HG02885 (cell line): Measurements from ENCODE around the gene KCNK16.

Experiments
- ATAC-seq: cut with Tn5 transposase; IDR thresholded peaks from one replicate; pipeline ENCODE4 v1.9.1; 2021; ENCODE audit warnings: mild to moderate bottlenecking; ENCODE audit not compliant: unreplicated experiment, poor library complexity

Gene KCNK16

DNA sequence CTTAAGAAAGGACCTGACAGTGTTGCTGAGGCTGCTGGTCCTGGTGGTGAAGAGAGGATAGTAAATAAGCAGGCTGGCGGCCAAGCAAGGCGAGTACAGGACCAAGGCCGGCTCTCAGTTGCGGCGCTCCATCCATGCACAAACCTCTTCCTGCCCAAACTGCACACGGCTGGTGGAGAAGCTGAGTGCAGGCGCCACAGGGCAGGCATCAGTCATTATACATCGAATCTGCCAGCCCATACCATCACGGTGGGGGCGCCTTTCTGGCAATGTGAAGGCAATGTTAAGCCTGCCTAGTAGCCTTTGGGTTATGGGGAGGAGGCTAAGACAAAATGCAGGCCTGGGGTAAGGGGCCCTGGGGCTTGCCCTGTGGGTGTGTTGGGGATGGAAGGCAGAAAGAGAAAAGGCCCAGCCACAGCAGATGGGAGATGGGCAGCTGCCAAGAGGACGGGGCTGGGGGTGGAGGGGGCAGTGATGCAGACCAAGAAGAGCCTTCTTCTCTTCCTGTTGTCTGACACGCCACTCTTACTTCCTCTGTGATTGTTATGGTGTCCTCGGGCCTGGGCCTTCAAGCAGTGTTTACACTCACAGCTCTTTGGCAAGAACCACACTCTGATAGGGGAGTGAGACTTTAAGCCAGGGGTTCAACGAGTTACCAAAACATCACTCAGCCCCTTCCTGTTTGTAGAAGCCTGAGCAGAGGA is 20.3 kb upstream of the KCNK16 start:
- ATAC-seq: peak; percentile 62

GRCh38 chr6:39341937-39342336 is 19.4 kb upstream of the KCNK16 start:
- ATAC-seq: no peak

DNA sequence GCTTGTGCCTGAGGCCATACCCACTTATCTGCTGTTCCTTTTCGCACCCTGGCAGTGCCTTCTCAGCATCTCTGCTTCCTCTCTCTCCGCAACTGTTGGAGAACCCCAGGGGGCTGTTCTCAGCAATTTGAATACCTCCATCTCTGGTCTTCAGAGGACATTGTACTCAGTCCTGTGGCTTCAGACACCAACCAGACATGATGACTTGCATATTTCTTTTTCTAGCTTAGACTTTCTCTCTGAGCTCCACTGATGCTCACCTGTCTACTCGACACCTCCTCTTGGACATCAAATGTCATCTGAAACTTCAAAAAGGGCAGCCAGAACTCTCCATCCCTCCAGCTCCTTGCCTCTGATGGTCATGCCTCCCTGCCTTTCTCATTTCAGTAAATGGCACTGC is 18.9 kb upstream of the KCNK16 start:
- ATAC-seq: no peak

DNA sequence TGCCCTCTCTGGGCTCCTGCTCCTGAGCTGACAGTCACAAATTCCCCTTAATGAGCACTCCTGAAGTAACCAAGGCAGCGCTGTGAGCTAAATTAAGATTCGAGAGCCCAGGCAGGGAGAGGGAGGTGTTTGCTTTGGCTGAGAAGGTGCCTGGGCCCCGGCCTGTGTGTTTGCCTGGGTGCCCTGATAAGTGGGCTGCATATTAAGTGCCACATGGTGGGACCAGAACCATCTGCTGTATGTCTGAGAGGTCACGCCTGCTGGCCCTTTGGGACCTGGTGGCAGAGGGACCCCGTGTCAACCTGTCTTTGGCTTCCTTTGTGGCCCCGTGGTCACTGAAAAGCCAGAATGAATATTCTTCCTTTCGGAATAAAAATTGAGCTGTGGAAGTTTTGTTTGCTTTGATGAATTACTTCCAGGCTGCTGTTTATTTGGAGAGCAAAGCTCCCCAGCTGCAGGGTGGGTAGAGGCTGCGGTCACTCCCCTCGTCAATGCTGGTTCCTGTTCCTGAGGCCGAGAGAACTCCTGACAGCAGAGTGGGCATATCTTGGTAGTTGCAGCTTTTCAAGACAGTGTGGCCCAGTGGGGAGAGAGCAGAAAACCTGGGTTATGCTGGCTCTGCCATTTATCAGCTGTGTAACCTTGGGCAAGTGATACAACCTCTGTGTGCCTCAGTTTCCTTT is 17.5 kb upstream of the KCNK16 start:
- no peak for ATAC-seq

DNA sequence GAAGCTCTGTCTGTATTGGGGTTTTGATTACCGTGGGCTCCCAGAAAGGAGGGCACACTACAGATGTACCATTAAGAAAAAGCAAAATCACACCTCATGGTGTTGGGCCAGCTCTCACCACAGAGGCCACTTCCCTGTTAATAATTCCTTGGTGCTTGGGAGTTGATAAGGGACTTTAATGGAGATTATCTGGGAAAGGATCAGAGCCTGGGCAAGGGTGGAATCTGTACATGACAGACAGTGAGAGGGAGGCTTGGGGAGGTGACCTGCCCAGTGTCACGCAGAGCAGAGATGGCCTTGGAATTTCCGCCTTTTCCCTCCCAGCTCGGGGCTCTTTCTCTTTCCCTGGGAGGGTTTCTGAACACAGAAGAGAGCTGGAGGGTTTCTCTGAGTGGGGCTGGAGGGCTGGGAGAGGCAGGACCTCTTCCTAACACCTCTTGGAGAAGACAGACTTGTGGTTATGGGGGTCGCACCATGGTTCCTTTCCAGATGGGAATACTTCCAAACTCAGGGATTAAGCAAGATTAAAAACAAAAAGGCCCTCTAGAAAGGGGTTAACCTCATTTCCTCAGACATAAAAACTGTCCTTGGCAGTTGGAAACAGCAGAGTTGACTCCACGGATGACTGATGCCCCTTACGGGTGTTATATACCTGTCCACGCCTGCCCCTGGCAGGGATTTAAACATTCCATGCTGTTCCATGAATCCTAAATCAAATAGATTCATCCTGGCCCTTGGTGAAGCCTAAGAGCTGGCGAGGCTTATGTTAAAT is 16.8 kb upstream of the KCNK16 start:
- no peak for ATAC-seq

- no peak for ATAC-seq
Measured at GRCh38 chr6:39338397-39338796, 15.9 kb upstream of the KCNK16 start.

GRCh38 chr6:39335780-39336545 is 13.5 kb upstream of the KCNK16 start:
- ATAC-seq: peak; percentile 50

- ATAC-seq: no peak
Measured at GRCh38 chr6:39333644-39334438, 11.3 kb upstream of the KCNK16 start.

DNA sequence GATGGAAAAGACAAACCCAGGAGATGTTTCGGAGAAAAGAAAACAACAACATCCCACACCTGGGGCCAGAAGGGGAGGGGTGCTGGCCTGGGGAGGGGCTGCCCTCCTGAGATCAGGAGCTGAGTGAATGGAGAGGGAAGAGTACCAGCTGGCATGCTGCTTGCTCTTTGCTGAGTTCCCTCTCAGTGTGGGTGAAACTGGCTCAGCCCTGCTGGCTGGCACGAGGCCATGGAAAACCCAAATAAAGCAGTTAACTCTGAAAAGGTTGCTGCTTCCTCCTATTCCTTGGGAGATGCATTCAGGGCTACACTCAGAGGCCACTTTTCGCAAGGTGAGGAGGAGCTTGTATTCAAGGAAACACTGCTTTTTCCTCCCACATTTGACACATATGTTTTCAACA is 8.0 kb upstream of the KCNK16 start:
- ATAC-seq: no peak

DNA sequence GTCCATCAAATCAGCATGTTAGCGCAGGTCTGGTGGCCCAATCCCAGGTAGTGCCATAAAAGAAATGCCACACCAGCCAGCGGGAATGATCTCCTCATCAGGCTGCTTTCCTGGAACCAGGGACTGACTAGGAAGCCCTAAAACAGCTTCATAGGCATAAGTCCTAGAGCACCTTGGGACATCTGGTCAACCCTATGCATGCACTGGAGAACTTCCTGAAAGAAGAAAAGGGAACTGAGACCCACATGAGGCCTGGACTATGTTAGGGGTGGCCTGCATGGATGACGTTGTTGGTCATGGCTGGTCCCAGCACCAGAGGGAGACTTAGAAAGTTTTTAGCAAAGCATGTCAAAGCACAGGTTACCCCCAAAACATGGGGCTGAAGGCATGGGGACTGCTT is 7.6 kb upstream of the KCNK16 start:
- ATAC-seq: peak; percentile 92

- ATAC-seq: no peak
Measured at GRCh38 chr6:39328066-39328465, 5.6 kb upstream of the KCNK16 start.

DNA sequence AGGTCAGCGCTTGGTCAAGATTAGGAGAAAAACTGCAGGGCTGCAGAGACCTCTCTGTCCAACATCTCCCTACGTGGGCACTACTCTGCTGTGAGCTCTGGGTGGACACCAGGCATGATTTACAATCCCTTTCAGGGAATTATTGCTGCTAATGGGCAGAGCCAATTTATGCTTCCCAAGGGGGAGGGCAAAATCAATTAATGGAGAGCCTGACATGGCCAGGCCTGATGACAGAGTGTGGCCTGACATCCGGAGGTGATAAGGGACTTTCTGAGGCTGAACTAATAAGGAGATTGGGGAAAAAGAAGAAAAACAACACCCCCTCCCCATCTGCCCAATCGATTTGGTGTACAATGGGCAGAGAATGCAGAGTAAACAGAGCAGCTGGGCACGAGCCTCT is 5.0 kb upstream of the KCNK16 start:
- no peak for ATAC-seq

- no peak for ATAC-seq
Measured at GRCh38 chr6:39321761-39322160, 741 bp downstream of the KCNK16 start.

DNA sequence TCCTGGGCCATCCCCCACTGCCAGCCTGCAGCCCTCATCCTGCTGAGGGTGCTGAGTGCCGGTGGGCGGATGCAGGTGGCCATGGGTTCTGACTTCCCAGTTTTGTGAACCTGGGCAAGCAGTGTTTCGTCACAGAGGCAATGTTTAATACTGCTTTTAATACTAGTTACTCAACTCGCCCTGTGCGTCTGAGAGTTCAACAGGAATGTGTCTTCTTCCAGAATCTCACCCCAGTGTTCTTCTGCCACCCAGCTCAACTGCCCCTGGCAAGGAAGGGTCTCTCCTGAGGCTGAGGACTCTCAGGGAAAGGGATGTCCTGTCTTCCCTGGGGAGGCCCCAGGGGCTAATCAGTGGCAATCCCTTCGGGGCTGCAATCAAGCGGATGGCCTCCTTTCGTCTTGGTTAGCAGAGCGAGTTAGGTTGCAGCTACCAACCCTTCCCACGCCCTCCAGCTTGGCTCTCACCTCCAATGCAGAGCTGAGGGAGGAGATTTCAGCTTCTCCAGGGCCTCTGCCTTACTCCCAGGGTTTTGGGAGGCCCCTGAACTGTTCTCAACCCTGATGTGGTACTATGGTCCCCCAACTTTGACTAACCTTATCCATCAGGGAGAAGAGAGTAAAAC is 2.0 kb downstream of the KCNK16 start:
- ATAC-seq: no peak

DNA sequence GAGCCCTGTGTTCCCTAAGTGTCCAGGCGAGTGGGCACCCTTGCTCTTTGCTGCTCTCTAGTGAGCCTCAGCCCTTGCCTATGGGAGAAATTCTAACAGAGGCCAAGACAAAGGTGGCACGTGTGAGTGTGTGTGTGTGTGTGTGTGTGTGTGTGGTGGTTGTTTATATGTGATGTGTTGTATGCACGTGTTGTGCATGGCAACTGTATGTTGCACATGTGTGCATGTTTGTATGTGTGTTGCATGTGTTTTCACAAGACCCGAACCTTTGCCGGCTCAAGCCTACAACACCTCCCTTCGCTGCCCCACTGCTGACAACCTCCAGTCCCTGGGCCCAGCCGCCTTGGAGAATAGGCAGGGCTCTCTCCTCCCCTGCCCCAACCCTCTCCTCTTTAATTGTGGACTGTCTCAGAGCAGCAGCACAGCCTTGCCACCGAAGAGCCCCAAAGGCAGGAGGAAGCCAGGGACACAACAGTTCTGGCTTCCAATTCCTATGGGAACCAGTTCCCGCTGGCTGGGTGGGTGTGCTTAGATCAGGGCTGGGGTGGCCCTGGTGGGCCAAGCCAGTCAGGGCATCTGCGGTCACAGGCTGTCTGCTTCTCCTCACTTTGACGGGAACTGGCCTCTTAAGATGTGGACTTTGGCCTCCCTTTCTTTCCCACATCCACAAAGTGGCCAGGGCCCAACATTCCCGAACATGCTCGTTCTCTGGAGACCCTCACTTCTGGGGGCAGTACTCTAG is 2.7 kb downstream of the KCNK16 start:
- no peak for ATAC-seq

DNA sequence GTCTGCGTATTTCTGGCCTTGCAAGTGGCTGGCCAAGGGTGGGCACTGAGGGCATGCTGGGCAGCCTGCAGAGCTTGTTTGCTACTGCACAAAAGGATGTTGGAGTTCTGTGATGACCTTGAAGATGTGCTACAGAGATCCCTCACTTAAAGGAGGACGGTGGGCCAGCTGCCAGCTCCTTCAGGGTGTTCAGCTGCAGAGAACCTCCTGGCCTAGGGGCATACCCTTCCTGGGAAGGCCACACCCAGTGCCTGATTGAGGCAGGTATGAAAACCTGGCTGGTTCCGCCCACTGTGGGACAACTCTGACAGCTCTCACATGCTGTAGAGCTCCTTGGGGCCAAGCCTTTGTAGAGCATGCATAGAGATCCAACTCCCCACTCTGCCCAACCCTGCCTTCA is 5.2 kb downstream of the KCNK16 start:
- ATAC-seq: no peak

- no peak for ATAC-seq
Measured at GRCh38 chr6:39314273-39314795, 8.2 kb downstream of the KCNK16 start, which contains the start of gene KCNK17. KCNK17 (minus strand) TSS chr6:39314419; CDS start chr6:39314320, 99 bp downstream.

GRCh38 chr6:39313526-39314272 is 8.8 kb downstream of the KCNK16 start:
- ATAC-seq: no peak
